Measurements from ENCODE around the gene APH1A. TPM values are rescaled to one million over a fixed set of nuclear protein-coding genes. Genes with fewer than 3 reads are reported as not detected.

APH1A gene
- polyA plus RNA-seq, 3 donors: 83.7 to 134 (median 83.9) TPM

- H3K27me3 ChIP-seq (ENCODE audit: control insufficient read depth in 2 of 2, insufficient read depth in 2 of 2, low read length in 2 of 2): peaks cover 23 to 29% of the 10 kb centered on the region in 2 donors
- no peak overlapping the region for H3K27ac ChIP-seq (ENCODE audit: low read depth in 1 of 2, low read length in 2 of 2)
- H3K4me2 ChIP-seq (replicated peaks; ENCODE audit: extremely low read depth, low read length, poor library complexity, severe bottlenecking): no peak overlapping the region
- H4K20me1 ChIP-seq (ENCODE audit: insufficient read depth, low read length): no peaks in the 10 kb centered on the region
- Mint-ChIP-seq H3K9me3 (peaks cover 0 to 4% (median 0%) of the 10 kb centered on the region in 7 donors), H3K4me3 (no peak overlapping the region), H3K36me3 (peaks cover 33 to 37% of the 10 kb centered on the region in 2 donors), H3K4me1 (peaks cover 13% of the 10 kb centered on the region), H3K27me3 (ENCODE audit: low read depth in 3 of 3) (peaks cover 26 to 33% (median 32%) of the 10 kb centered on the region in 3 donors), H3K27ac (peak overlapping the region in 2 of 7 donors; percentile 42 to 46)
- H3K4me3 ChIP-seq (replicated peaks in 1 of 3; ENCODE audit: low read depth in 2 of 3, low read length in 3 of 3): no peak overlapping the region
- no peak overlapping the region for H2AFZ ChIP-seq (ENCODE audit: insufficient read depth, low read depth, low read length, poor library complexity, severe bottlenecking)
- 100% methylated on average over 1 of the region's 6 CpGs for WGBS (ENCODE audit: insufficient coverage)
- H3K36me3 ChIP-seq (replicated peaks in 1 of 2; ENCODE audit: control insufficient read depth in 1 of 2, insufficient read depth in 2 of 2, low read length in 2 of 2): peaks cover 28 to 34% of the 10 kb centered on the region in 2 donors
- peaks cover 16% of the 10 kb centered on the region for H3K79me2 ChIP-seq (ENCODE audit: insufficient read depth, low read length)
- no peak overlapping the region for H3K9ac ChIP-seq (ENCODE audit: insufficient read depth, low read length, poor library complexity, severe bottlenecking)
- no peaks in the 10 kb centered on the region for H3K9me3 ChIP-seq (replicated peaks in 1 of 2; ENCODE audit: control insufficient read depth in 1 of 2, insufficient read depth in 1 of 2, low read length in 2 of 2)
- no peak for TF ChIP-seq CTCF (IDR thresholded peaks at IDR 0.05)
- intact Hi-C loops (cut with micrococcal nuclease): loop anchor here in 1 of 2 donors (10.0 kb wide), 1 partner anchor 292 kb away; no protein-coding TSS in a partner anchor
- H3K4me1 ChIP-seq (ENCODE audit: control insufficient read depth in 1 of 2, insufficient read depth in 2 of 2, low read length in 2 of 2): peaks cover 5 to 9% of the 10 kb centered on the region in 2 donors
- DNase-seq: no peak
Observed at GRCh38 chr1:150262388-150263320, 6.2 kb downstream of the APH1A start.

DNA sequence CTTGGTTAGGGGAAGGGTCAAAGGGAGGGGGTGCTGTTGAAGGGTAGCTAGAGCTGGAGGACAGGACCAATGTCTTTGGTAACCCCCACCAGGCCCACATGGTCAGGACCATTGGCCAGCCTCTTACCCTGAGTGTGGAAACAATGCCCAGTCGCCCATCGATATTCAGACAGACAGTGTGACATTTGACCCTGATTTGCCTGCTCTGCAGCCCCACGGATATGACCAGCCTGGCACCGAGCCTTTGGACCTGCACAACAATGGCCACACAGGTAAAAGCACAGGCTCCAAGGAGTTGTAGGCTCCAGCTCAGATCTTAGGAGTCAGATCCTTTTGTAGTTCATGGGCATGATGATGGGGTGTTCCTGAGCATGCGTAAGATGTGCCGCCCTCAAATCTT, 7.4 kb downstream of the APH1A start:
- Histone ChIP-seq H3K79me2 (ENCODE audit: insufficient read depth, low read length) (peaks cover 3% of the 10 kb centered on the region), H3K9ac (ENCODE audit: insufficient read depth, low read length, poor library complexity, severe bottlenecking) (no peak overlapping the region), H3K27me3 (ENCODE audit: control insufficient read depth in 2 of 2, insufficient read depth in 2 of 2, low read length in 2 of 2) (peaks cover 35 to 41% of the 10 kb centered on the region in 2 donors), H3K4me3 (replicated peaks in 1 of 3; ENCODE audit: low read depth in 2 of 3, low read length in 3 of 3) (no peak overlapping the region), H3K9me3 (replicated peaks in 1 of 2; ENCODE audit: control insufficient read depth in 1 of 2, insufficient read depth in 1 of 2, low read length in 2 of 2) (no peaks in the 10 kb centered on the region), H4K20me1 (ENCODE audit: insufficient read depth, low read length) (no peaks in the 10 kb centered on the region), H3K4me2 (replicated peaks; ENCODE audit: extremely low read depth, low read length, poor library complexity, severe bottlenecking) (no peak overlapping the region), H3K36me3 (replicated peaks in 1 of 2; ENCODE audit: control insufficient read depth in 1 of 2, insufficient read depth in 2 of 2, low read length in 2 of 2) (peaks cover 20 to 22% of the 10 kb centered on the region in 2 donors), H3K27ac (ENCODE audit: low read depth in 1 of 2, low read length in 2 of 2) (no peak overlapping the region), H2AFZ (ENCODE audit: insufficient read depth, low read depth, low read length, poor library complexity, severe bottlenecking) (no peak overlapping the region), H3K4me1 (ENCODE audit: control insufficient read depth in 1 of 2, insufficient read depth in 2 of 2, low read length in 2 of 2) (peaks cover 4 to 6% of the 10 kb centered on the region in 2 donors)
- Mint-ChIP-seq H3K4me3 (no peak overlapping the region), H3K36me3 (peaks cover 24 to 26% of the 10 kb centered on the region in 2 donors), H3K27me3 (ENCODE audit: low read depth in 3 of 3) (peaks cover 39 to 46% (median 45%) of the 10 kb centered on the region in 3 donors), H3K27ac (no peak overlapping the region), H3K9me3 (peaks cover 0 to 9% (median 2%) of the 10 kb centered on the region in 7 donors), H3K4me1 (peaks cover 15% of the 10 kb centered on the region)
- intact Hi-C loops (cut with micrococcal nuclease): loop anchor here in 1 of 2 donors (10.0 kb wide), 1 partner anchor 293 kb away; no protein-coding TSS in a partner anchor
- DNase-seq: no peak
- WGBS (ENCODE audit: insufficient coverage): 92% methylated on average over 4 of the region's 6 CpGs
- no peak for TF ChIP-seq CTCF (IDR thresholded peaks at IDR 0.05)
